IMR-90 (cell line): ENCODE measurements around the gene FHL5. TPM values are rescaled to one million over a fixed set of nuclear protein-coding genes. Genes with fewer than 3 reads are reported as not detected.
"Not testable (repeated sequence)": the region's sequence is repeated elsewhere in the genome, so short reads cannot be mapped to it uniquely, and the experiment has no call there.

Experiments used
- ATAC-seq: fragments of 200-7000 bp; cut with Tn5 transposase; 2 replicates; pipeline ENCODE4 v1.9.1; 2020; ENCODE audit warnings: low read depth, mild to moderate bottlenecking, moderate library complexity
- BruUV-seq: library from RNA; stranded (reverse); fragments of 400-500 nt; replicated peaks from 2 replicates; lab custom pipeline; 2021; lab: Mats Ljungman, UMichigan
- CTCF ChIA-PET: fragments of 300-600 bp; formaldehyde crosslinking; extraction: SDS; loops from one replicate; lab custom pipeline; 2021; ENCODE audit warnings: antibody characterized with exemption; lab: Yijun Ruan, JAX
- POLR2A ChIA-PET: fragments of 300-600 bp; sonication (Branson Sonifier 250); formaldehyde crosslinking; loops from one replicate; lab custom pipeline; 2022; ENCODE audit warnings: antibody characterized with exemption; ENCODE audit not compliant: unreplicated experiment; lab: Charles Lee
- DNase-seq: peaks from one replicate; pipeline ENCODE4 v3.0.0; 2013
- H2AFZ ChIP-seq: replicated peaks from 2 replicates; pipeline ENCODE3; 2013; ENCODE audit warnings: low read length, mild to moderate bottlenecking; ENCODE audit not compliant: poor library complexity
- H2AK5ac ChIP-seq: 2 replicates; pipeline ENCODE4 v1.6.1; 2013; ENCODE audit warnings: low read depth, low read length, inconsistent platforms
- H2AK9ac ChIP-seq: replicated peaks from 2 replicates; pipeline ENCODE3; 2013; ENCODE audit warnings: mild to moderate bottlenecking, low read depth, low read length, moderate library complexity; ENCODE audit not compliant: poor library complexity
- H2BK120ac ChIP-seq: 2 replicates; pipeline ENCODE4 v1.6.1; 2013; ENCODE audit warnings: low read depth, low read length, inconsistent platforms
- H2BK15ac ChIP-seq: 3 replicates; pipeline ENCODE4 v1.6.1; 2013; ENCODE audit warnings: low read depth, low read length, inconsistent platforms
- H2BK20ac ChIP-seq: 2 replicates; pipeline ENCODE4 v1.6.1; 2013; ENCODE audit warnings: low read depth, mild to moderate bottlenecking, inconsistent platforms, low read length, moderate library complexity
- H2BK5ac ChIP-seq: 2 replicates; pipeline ENCODE4 v1.6.1; 2013; ENCODE audit warnings: mild to moderate bottlenecking, low read depth, low read length, inconsistent platforms; ENCODE audit not compliant: poor library complexity, severe bottlenecking
- H3K14ac ChIP-seq: replicated peaks from 2 replicates; pipeline ENCODE4 v1.6.1; 2013; ENCODE audit warnings: low read depth, low read length, inconsistent platforms
- H3K18ac ChIP-seq: 2 replicates; pipeline ENCODE4 v1.6.1; 2013; ENCODE audit warnings: low read depth, low read length, control low read depth
- H3K23ac ChIP-seq: 2 replicates; pipeline ENCODE4 v1.6.1; 2013; ENCODE audit warnings: low read depth, low read length, inconsistent platforms
- H3K27ac ChIP-seq: 2 replicates; pipeline ENCODE4 v1.5.1; 2013; ENCODE audit warnings: mild to moderate bottlenecking, control low read depth, low read length; ENCODE audit not compliant: insufficient read depth
- H3K27me3 ChIP-seq: 2 replicates; pipeline ENCODE4 v1.6.1; 2013; ENCODE audit warnings: low read length; ENCODE audit not compliant: control insufficient read depth, insufficient read depth
- H3K36me3 ChIP-seq: 2 replicates; pipeline ENCODE4 v1.6.1; 2013; ENCODE audit warnings: low read length, mixed read lengths; ENCODE audit not compliant: control insufficient read depth, insufficient read depth
- H3K4ac ChIP-seq: 2 replicates; pipeline ENCODE4 v1.6.1; 2013; ENCODE audit warnings: low read depth, low read length, inconsistent platforms
- H3K4me1 ChIP-seq: 2 replicates; pipeline ENCODE4 v1.6.1; 2013; ENCODE audit warnings: low read length, mixed read lengths; ENCODE audit not compliant: control insufficient read depth, insufficient read depth
- H3K4me2 ChIP-seq: 2 replicates; pipeline ENCODE4 v1.6.1; 2013; ENCODE audit warnings: low read depth, mild to moderate bottlenecking, control low read depth, low read length, moderate library complexity
- H3K4me3 ChIP-seq: 2 replicates; pipeline ENCODE4 v1.5.1; 2013; ENCODE audit warnings: low read depth, mild to moderate bottlenecking, control low read depth, low read length, moderate library complexity; ENCODE audit not compliant: insufficient read depth
- H3K56ac ChIP-seq: 2 replicates; pipeline ENCODE4 v1.6.1; 2013; ENCODE audit warnings: low read length, inconsistent platforms; ENCODE audit not compliant: insufficient read depth; ENCODE audit errors: extremely low read depth
- H3K79me1 ChIP-seq, 2 experiments: 2 replicates each; pipeline ENCODE4 v1.6.1; 2013; ENCODE audit warnings: low read length in 2 of 2, inconsistent platforms in 1 of 2, low read depth in 1 of 2
- H3K9ac ChIP-seq: 2 replicates; pipeline ENCODE4 v1.6.1; 2013; ENCODE audit warnings: low read depth, low read length, control low read depth
- H3K9me1 ChIP-seq: 2 replicates; pipeline ENCODE4 v1.6.1; 2013; ENCODE audit warnings: low read length, inconsistent platforms; ENCODE audit not compliant: insufficient read depth
- H3K9me3 ChIP-seq: 2 replicates; pipeline ENCODE4 v1.6.1; 2013; ENCODE audit warnings: low read length; ENCODE audit not compliant: control insufficient read depth, insufficient read depth
- H4K20me1 ChIP-seq: 2 replicates; pipeline ENCODE4 v1.6.1; 2013; ENCODE audit warnings: low read length, inconsistent platforms; ENCODE audit not compliant: insufficient read depth
- H4K5ac ChIP-seq: 2 replicates; pipeline ENCODE4 v1.6.1; 2013; ENCODE audit warnings: mild to moderate bottlenecking, low read depth, low read length, control low read depth
- H4K8ac ChIP-seq, 2 experiments: 2 replicates each; pipeline ENCODE4 v1.6.1; 2013; ENCODE audit warnings: low read depth in 2 of 2, low read length in 2 of 2, control low read depth in 1 of 2, inconsistent platforms in 1 of 2
- H4K91ac ChIP-seq: 2 replicates; pipeline ENCODE4 v1.6.1; 2013; ENCODE audit warnings: low read depth, low read length, inconsistent platforms; ENCODE audit not compliant: insufficient read depth
- POLR2A ChIP-seq: IDR thresholded peaks from 2 replicates; pipeline ENCODE4 v1.6.1; 2012; ENCODE audit warnings: mild to moderate bottlenecking, low read depth, low read length
- RCOR1 ChIP-seq: IDR thresholded peaks from 2 replicates; pipeline ENCODE4 v1.6.1; 2012; ENCODE audit warnings: mild to moderate bottlenecking, low read length, improper control_type of control experiment; ENCODE audit not compliant: insufficient replicate concordance
- SMC3 ChIP-seq: fragments of 150-350 bp; IDR thresholded peaks from 2 replicates; pipeline ENCODE4 v1.6.1; 2016; ENCODE audit warnings: low read depth, mild to moderate bottlenecking, antibody characterized with exemption, low read length, moderate library complexity
- WGBS, 2 experiments: methylation state at CpG; one replicate each; pipeline versions ENCODE4 v1.1.5 to v1.1.7; 2013; ENCODE audit warnings: missing lambda C conversion rate in 2 of 2; ENCODE audit not compliant: insufficient read length in 1 of 2; ENCODE audit errors: extremely low coverage in 2 of 2; 5-methylcytosine and 5-hydroxymethylcytosine counted together
- dilution Hi-C: fragments of 300-500 bp; cut with HindIII; formaldehyde crosslinking; loops from one replicate; pipeline ENCODE4 v1.14.3; 2018; ENCODE audit warnings: low sequenced_read_pairs; ENCODE audit not compliant: unreplicated experiment
- in situ Hi-C: fragments of 300-500 bp; cut with MboI; formaldehyde crosslinking; loops from 3 replicates; pipeline ENCODE4 v1.14.3; 2019; ENCODE audit warnings: low sequenced_read_pairs, inconsistent platforms, mixed read lengths
- intact Hi-C: fragments of 100-400 bp; cut with micrococcal nuclease; formaldehyde crosslinking; loops from 2 replicates; pipeline ENCODE4 v1.10.0; 2022
- polyA plus RNA-seq, 3 experiments: library from polyadenylated mRNA; depleted of rRNA; stranded (reverse); fragments of >200 nt; gene quantifications; 2 replicates each; pipeline ENCODE4 v1.2.3, GENCODE V29; 2012; ENCODE audit warnings: low replicate concordance in 1 of 3
- total RNA-seq: library from RNA; depleted of rRNA; stranded (reverse); fragments of >200 nt; gene quantifications from 2 replicates; pipeline ENCODE4 v1.2.3, GENCODE V29; 2012

The FHL5 gene
- total and polyA plus RNA-seq, 2 of the 4 experiments (the other 2 are of a cell fraction), result not detected

GRCh38 chr6:96631248-96631647, 68.3 kb downstream of the FHL5 start:
- no peak overlapping the region for H4K91ac ChIP-seq
- no peaks in the 10 kb centered on the region for H3K9me1 ChIP-seq
- H2AFZ ChIP-seq, result no peak overlapping the region
- H3K23ac ChIP-seq, result no peak overlapping the region
- H3K9me3 ChIP-seq, result no peaks in the 10 kb centered on the region
- no peak overlapping the region for H3K4me2 ChIP-seq
- no peak overlapping the region for H2BK20ac ChIP-seq
- ChIA-PET CTCF (interaction anchor here (0.6 kb wide), 1 partner anchor 248 kb away, joined by 3 read pairs; no protein-coding TSS in a partner anchor), POLR2A (no interaction called here)
- H3K18ac ChIP-seq, result no peak overlapping the region
- DNase-seq (no peak), ATAC-seq (no peak)
- H4K5ac ChIP-seq, result no peak overlapping the region
- H2BK120ac ChIP-seq, result no peak overlapping the region
- H4K8ac ChIP-seq, result no peak overlapping the region
- BruUV-seq, result no TSS peak
- H2BK15ac ChIP-seq, result no peak overlapping the region
- no peak overlapping the region for H3K4me3 ChIP-seq
- no peak overlapping the region for H3K27ac ChIP-seq
- H3K27me3 ChIP-seq, result no peaks in the 10 kb centered on the region
- H2AK5ac ChIP-seq, result no peak overlapping the region
- H3K4ac ChIP-seq, result no peak overlapping the region
- intact Hi-C loops (no loop called here), in situ Hi-C loops (no loop called here), dilution Hi-C loops (no loop called here)
- no peak overlapping the region for H2AK9ac ChIP-seq
- H3K36me3 ChIP-seq, result no peaks in the 10 kb centered on the region
- WGBS, 2 experiments, result no CpG with 5 or more reads among the region's 3 CpGs
- no peak overlapping the region for H3K14ac ChIP-seq
- H3K56ac ChIP-seq, result no peak overlapping the region
- no peak for TF ChIP-seq RCOR1
- no peak for TF ChIP-seq SMC3
- TF ChIP-seq POLR2A, result no peak
- no peaks in the 10 kb centered on the region for H4K20me1 ChIP-seq
- H2BK5ac ChIP-seq, result no peak overlapping the region
- H3K9ac ChIP-seq, result no peak overlapping the region
- H3K79me1 ChIP-seq, result no peaks in the 10 kb centered on the region
- no peaks in the 10 kb centered on the region for H3K4me1 ChIP-seq

- H4K5ac ChIP-seq, H2AK9ac ChIP-seq, H3K9me3 ChIP-seq, CTCF ChIA-PET, H3K4me2 ChIP-seq, dilution Hi-C loops, in situ Hi-C loops, H3K18ac ChIP-seq, POLR2A ChIA-PET, H3K27me3 ChIP-seq, H3K4me3 ChIP-seq, H3K56ac ChIP-seq, H3K14ac ChIP-seq, H2BK20ac ChIP-seq, H2BK15ac ChIP-seq, H3K36me3 ChIP-seq, H3K27ac ChIP-seq, H4K8ac ChIP-seq, DNase-seq, H2AK5ac ChIP-seq, H2AFZ ChIP-seq, intact Hi-C loops, H4K91ac ChIP-seq, H4K20me1 ChIP-seq, H2BK5ac ChIP-seq, ATAC-seq, H3K23ac ChIP-seq, H3K4me1 ChIP-seq, H3K79me1 ChIP-seq, BruUV-seq, H2BK120ac ChIP-seq, H3K9ac ChIP-seq, H3K9me1 ChIP-seq, H3K4ac ChIP-seq: not testable (repeated sequence)
- no CpG with 5 or more reads among the region's 10 CpGs for WGBS, 2 experiments
Measured at GRCh38 chr6:96637979-96638378, 75.1 kb downstream of the FHL5 start.
